Ovary (tissue), 3 donors: Measurements from ENCODE around the gene KRTAP10-9.

ENCODE experiments used
- CTCF ChIP-seq, 3 donors: fragments of 450-650 bp in 2 of 3; fragments of 200-600 bp in 1 of 3; IDR thresholded peaks; one replicate each; pipeline versions ENCODE4 v1.5.1 to v1.8.0; 2016 to 2022; ENCODE audit warnings: antibody characterized with exemption in 3 of 3, mild to moderate bottlenecking in 1 of 3
- POLR2A ChIP-seq: fragments of 450-650 bp; IDR thresholded peaks from one replicate; pipeline ENCODE4 v1.6.1; 2017; ENCODE audit warnings: antibody characterized with exemption, mild to moderate bottlenecking, moderate library complexity
- donor health status: DM: no; HTN: no; CAD: no.

GRCh38 chr21:44640761-44641160 lies 13.9 kb downstream of the KRTAP10-9 start:
- TF ChIP-seq CTCF (IDR thresholded peaks at IDR 0.05) (no peak), POLR2A (no peak)
